ENCODE measurements around the gene RIOK2.

The RIOK2 gene

DNA sequence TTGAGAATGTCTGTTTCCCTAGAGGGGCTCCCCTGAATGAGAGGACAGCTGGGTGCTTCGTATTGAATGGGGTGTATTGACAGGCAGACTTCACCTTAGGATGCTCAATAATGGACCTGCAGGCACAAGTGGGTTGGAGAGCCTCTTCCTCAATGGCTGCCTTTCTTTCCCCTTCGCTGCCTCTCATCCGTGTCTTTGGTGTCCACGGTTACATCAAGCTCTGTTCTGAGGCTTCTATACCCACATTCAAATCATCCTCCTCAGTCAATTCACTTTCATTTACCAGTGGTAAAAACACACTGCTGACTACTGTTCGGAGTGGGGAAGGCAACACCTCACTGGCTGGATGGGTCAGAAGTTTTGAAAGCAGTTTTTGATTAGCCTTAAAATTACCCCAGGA is 61.2 kb downstream of the RIOK2 start:
- DNase-seq: no peak

- DNase-seq: no peak
These were observed 62.9 kb downstream of the RIOK2 start for GRCh38 chr5:97120195-97120594.

DNA sequence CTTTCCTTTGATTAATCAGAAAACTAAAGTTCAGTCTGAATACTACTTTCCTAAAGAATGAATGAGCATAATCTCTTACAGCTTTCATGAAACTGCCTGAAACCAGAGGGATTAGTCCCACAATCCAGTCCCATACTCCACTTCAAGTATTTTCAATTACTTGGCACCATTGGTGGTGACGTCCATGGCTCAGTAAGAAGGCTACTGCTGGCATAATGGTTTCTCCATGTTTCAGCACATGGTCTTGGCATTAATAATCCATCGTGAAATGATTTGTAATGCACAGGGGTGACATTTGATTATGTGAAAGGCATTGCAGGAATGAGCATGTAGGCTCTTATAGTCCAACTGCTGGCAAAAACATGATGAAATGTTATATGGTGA is 64.0 kb downstream of the RIOK2 start:
- no peak for DNase-seq

DNA sequence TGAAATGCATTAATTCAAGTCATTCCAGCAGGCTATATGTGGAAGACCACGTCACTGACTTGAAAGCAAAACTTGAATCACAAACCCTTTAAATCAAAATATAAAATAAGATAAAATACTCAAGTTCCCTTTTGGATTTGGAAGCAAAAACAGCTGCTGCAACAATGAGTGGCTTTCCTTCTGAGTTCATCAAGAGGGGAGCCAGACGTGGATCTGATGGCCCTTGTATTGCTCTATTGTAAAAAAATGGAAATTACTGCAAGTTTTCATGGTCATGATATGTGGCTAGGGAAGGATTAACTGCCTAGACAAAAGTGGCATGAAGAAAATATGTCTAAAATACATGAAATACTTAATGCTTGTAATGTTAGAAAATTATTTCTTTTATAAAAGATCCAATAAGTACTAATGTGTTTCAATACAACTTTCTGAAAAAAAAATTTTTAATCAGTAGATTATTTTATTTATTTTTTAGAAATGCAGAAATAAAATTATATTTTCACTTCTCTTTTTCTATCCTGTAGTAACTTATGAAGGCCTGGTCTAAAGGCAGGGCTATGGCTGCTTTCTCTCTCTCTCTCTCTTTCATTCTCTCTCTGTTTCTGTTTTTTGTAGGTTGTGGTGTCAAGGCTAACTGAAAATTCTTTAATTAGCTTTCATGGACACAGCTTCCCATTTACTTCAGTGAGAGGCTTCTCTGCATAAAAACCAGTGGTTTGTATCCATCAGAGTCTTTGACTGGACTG is 64.6 kb downstream of the RIOK2 start:
- DNase-seq: no peak

DNA sequence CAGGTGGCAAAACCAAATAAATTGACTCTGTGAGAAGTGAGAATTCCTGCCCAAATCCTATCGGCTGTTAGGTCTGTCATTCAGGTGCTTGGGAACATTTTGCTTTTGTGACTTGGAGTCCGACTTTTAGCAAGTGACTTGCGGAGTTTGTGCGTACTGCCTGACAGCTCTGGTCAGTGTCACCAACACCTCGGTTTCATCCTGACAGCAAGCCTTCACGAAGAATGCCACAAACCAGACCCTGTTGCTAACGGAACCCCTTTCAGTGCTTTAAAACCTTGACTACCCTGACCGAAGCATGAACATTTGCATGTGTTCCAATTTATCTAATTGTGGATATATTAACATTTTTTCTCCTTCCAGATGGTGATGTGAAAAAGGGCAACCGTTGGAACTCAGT is 67.1 kb downstream of the RIOK2 start:
- DNase-seq: no peak

DNA sequence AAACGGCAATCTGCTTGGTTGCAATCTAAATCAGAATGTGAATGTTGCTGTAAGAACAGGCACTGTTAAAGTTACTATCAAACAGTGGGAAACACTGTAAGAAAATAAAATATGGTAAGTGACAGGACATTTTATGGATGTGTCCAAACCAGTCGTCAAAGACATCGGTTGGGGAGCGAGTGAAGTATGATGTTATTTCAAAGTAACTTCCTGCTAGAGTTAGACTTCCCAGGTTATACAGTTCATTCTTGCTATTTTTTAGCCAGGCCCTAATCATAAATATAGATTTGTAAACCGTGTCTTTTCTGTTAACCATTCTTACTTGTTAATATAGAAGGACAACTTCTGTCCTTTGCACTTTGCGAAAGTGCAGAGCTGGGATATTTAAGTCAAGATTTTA is 70.8 kb downstream of the RIOK2 start:
- no peak for DNase-seq

GRCh38 chr5:97111616-97112015 is 71.4 kb downstream of the RIOK2 start:
- no peak for DNase-seq

DNA sequence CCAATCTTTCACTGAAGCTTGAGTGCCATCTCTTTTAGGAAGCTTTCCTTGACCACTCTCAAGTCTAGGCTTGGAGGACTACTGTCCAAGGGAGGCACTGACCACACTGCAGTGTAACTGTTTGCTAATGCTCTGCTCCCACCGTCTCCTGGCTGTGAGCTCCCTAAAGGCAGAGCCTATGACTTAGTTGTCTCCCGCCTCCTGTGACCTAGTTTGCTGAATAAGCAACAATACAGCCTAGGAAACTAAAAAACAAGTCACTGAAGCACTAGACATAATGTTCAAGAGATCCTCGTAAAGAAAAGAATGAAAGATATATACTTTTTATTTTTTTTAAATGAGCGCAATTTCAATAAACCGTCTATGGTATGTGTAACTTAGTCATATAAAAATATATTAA is 72.0 kb downstream of the RIOK2 start:
- DNase-seq: no peak

Data from 8988T (cell line).